OCI-LY1 (cell line): ENCODE data around the gene PRKCE.

Experiments used
- H2AFZ ChIP-seq: fragments of 200-600 bp; sonication (generic), shearing (Covaris generic); 2 replicates; pipeline ENCODE4 v1.6.0; 2014; ENCODE audit warnings: antibody characterized with exemption, mild to moderate bottlenecking, low read length
- H3F3A ChIP-seq: fragments of 200-600 bp; sonication (generic), shearing (Covaris generic); 2 replicates; pipeline ENCODE4 v1.6.0; 2014; ENCODE audit warnings: mild to moderate bottlenecking, antibody characterized with exemption, low read length, moderate library complexity; ENCODE audit not compliant: insufficient read depth
- H3K27ac ChIP-seq: fragments of 200-600 bp; sonication (generic); 2 replicates; pipeline ENCODE4 v1.5.1; 2014; ENCODE audit warnings: low read length, mixed run types, mild to moderate bottlenecking, low read depth; ENCODE audit not compliant: poor library complexity, severe bottlenecking
- H3K27me3 ChIP-seq: fragments of 200-600 bp; sonication (generic); 2 replicates; pipeline ENCODE4 v1.6.0; 2014; ENCODE audit warnings: antibody characterized with exemption, mild to moderate bottlenecking, low read length, moderate library complexity; ENCODE audit not compliant: insufficient read depth
- H3K36me3 ChIP-seq: fragments of 200-600 bp; sonication (generic); 2 replicates; pipeline ENCODE4 v1.6.1; 2014; ENCODE audit warnings: mild to moderate bottlenecking, antibody characterized with exemption, low read length, moderate library complexity, mixed read lengths; ENCODE audit not compliant: insufficient read depth
- H3K4me1 ChIP-seq: fragments of 200-600 bp; sonication (generic); 2 replicates; pipeline ENCODE4 v1.5.1; 2014; ENCODE audit warnings: mild to moderate bottlenecking, low read length, moderate library complexity; ENCODE audit not compliant: insufficient read depth, severe bottlenecking
- H3K4me2 ChIP-seq: fragments of 200-600 bp; sonication (generic), shearing (Covaris generic); 2 replicates; pipeline ENCODE4 v1.6.1; 2014; ENCODE audit warnings: low read length
- H3K4me3 ChIP-seq: fragments of 200-600 bp; sonication (generic); 2 replicates; pipeline ENCODE4 v1.5.1; 2014; ENCODE audit warnings: low read length, low read depth, mild to moderate bottlenecking, mixed read lengths; ENCODE audit not compliant: poor library complexity, severe bottlenecking
- H3K79me2 ChIP-seq: fragments of 200-600 bp; shearing (Covaris generic); 2 replicates; pipeline ENCODE4 v1.6.1; 2016; ENCODE audit warnings: mixed run types, low read length, mixed read lengths; ENCODE audit not compliant: insufficient read depth
- H3K9ac ChIP-seq: fragments of 200-600 bp; sonication (generic), shearing (Covaris generic); 2 replicates; pipeline ENCODE4 v1.6.1; 2014; ENCODE audit warnings: mild to moderate bottlenecking, low read length, mixed read lengths
- H3K9me2 ChIP-seq: fragments of 200-600 bp; sonication (generic), shearing (Covaris generic); 2 replicates; pipeline ENCODE4 v1.6.1; 2014; ENCODE audit warnings: low read depth, mild to moderate bottlenecking, low read length, mixed read lengths
- H3K9me3 ChIP-seq: fragments of 200-600 bp; shearing (Covaris generic); 2 replicates; pipeline ENCODE4 v1.6.1; 2014; ENCODE audit warnings: low read length, mixed read lengths
- H4K20me1 ChIP-seq: fragments of 200-600 bp; sonication (generic), shearing (Covaris generic); 2 replicates; pipeline ENCODE4 v1.6.0; 2016; ENCODE audit warnings: mild to moderate bottlenecking, low read length; ENCODE audit not compliant: insufficient read depth
- EZH2 ChIP-seq: fragments of 200-600 bp; sonication (generic), shearing (Covaris generic); IDR thresholded peaks from 2 replicates; pipeline ENCODE4 v1.8.0; 2017; ENCODE audit warnings: borderline replicate concordance, mixed run types, mild to moderate bottlenecking, antibody characterized with exemption, low read length, moderate library complexity, mixed read lengths
- TF ChIP-seq, protein P1 (sequence below): fragments of 200-600 bp; sonication (generic), shearing (Covaris generic); IDR thresholded peaks from 2 replicates; pipeline ENCODE4 v1.5.1; 2017; ENCODE audit warnings: mild to moderate bottlenecking, antibody characterized with exemption, low read length, moderate library complexity, mixed read lengths

Gene PRKCE

DNA sequence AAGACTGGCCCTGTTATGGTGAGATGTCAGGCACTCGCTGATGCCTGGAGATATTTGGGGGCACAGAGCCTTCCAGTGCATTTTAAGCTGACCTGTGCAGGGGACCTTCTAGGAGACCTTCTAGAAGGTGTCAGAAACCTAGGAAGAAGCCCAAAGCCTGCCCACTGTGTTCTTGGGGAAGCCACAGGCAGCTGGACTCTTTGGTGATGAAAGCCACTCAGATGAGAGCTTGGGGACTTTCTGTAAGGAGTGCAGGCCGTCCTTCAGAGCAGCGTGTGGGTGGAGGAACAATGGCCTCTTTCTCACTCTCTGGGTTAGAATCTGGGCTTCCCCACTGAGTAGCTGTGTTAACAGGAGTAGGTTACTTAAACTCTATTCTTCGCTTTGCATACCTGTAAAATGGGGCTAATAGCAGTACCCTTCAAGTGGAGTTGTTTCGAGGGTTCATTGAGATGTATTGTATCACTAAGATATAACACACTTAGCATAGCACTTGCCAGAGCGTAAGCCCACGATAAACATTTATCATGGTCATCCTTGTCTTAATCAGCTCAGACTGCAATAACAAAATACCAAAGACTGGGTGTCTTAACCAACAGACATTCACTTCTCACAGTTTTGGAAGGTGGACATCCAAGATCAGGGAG, 323.4 kb downstream of the PRKCE start:
- H3K9me2 ChIP-seq: no peaks in the 10 kb centered on the region
- no peak overlapping the region for H3K4me2 ChIP-seq
- no peak overlapping the region for H3K27ac ChIP-seq
- no peak overlapping the region for H2AFZ ChIP-seq
- H3K9me3 ChIP-seq: no peaks in the 10 kb centered on the region
- no peaks in the 10 kb centered on the region for H3K4me1 ChIP-seq
- H3K79me2 ChIP-seq: no peaks in the 10 kb centered on the region
- TF ChIP-seq EZH2: no peak
- TF ChIP-seq, protein P1, sequence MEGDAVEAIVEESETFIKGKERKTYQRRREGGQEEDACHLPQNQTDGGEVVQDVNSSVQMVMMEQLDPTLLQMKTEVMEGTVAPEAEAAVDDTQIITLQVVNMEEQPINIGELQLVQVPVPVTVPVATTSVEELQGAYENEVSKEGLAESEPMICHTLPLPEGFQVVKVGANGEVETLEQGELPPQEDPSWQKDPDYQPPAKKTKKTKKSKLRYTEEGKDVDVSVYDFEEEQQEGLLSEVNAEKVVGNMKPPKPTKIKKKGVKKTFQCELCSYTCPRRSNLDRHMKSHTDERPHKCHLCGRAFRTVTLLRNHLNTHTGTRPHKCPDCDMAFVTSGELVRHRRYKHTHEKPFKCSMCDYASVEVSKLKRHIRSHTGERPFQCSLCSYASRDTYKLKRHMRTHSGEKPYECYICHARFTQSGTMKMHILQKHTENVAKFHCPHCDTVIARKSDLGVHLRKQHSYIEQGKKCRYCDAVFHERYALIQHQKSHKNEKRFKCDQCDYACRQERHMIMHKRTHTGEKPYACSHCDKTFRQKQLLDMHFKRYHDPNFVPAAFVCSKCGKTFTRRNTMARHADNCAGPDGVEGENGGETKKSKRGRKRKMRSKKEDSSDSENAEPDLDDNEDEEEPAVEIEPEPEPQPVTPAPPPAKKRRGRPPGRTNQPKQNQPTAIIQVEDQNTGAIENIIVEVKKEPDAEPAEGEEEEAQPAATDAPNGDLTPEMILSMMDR: no peak
- H3K4me3 ChIP-seq: no peak overlapping the region
- H4K20me1 ChIP-seq: no peaks in the 10 kb centered on the region
- no peaks in the 10 kb centered on the region for H3K36me3 ChIP-seq
- no peaks in the 10 kb centered on the region for H3F3A ChIP-seq
- H3K9ac ChIP-seq: no peak overlapping the region
- no peaks in the 10 kb centered on the region for H3K27me3 ChIP-seq

- H3K27ac ChIP-seq: no peak overlapping the region
- H3K4me2 ChIP-seq: no peak overlapping the region
- H2AFZ ChIP-seq: no peak overlapping the region
- no peak overlapping the region for H3K4me3 ChIP-seq
- no peak overlapping the region for H3K9ac ChIP-seq
- TF ChIP-seq, protein P1: no peak
- TF ChIP-seq EZH2: no peak
- peaks cover 5% of the 10 kb centered on the region; the same call in 1 of the 2 replicates for H3K36me3 ChIP-seq
- no peaks in the 10 kb centered on the region for H3F3A ChIP-seq
- H4K20me1 ChIP-seq: no peaks in the 10 kb centered on the region
- H3K9me3 ChIP-seq: no peaks in the 10 kb centered on the region
- no peaks in the 10 kb centered on the region for H3K9me2 ChIP-seq
- H3K79me2 ChIP-seq: no peaks in the 10 kb centered on the region
- no peaks in the 10 kb centered on the region for H3K4me1 ChIP-seq
- H3K27me3 ChIP-seq: no peaks in the 10 kb centered on the region
These were observed 324.5 kb downstream of the PRKCE start for GRCh38 chr2:45975752-45976517.

DNA sequence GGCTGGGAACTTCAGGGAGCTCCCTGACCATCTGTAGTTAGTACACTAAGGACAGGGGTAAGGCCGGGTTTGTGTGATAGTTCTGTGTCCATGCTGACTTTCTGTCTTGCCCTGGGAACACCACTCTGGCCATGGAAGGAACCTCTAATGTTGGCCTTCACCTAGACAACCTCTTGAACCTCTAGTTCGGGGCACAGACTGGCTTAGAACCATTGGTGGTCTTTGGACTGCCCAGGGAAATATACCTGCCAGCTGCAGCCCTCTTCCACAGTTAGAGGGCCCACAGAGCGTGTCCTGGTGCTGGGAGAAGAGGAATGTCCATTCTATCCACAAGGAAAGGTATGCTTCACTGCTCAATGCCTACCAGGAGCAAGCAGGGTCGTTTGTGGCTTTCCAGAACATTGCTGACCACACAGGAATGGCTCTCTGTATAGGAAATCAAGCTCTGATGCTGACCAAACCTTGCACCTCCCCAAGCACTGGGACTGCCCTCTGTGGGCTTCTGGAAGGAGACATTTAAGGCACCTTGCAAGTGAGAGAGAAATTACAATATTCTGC, 326.9 kb downstream of the PRKCE start:
- no peaks in the 10 kb centered on the region for H3K27me3 ChIP-seq
- H3K36me3 ChIP-seq: peaks cover 9% of the 10 kb centered on the region; the same call in 1 of the 2 replicates
- no peak for TF ChIP-seq EZH2
- TF ChIP-seq, protein P1: no peak
- no peaks in the 10 kb centered on the region for H3F3A ChIP-seq
- H3K9me2 ChIP-seq: no peaks in the 10 kb centered on the region
- H2AFZ ChIP-seq: no peak overlapping the region
- no peak overlapping the region for H3K4me2 ChIP-seq
- no peak overlapping the region for H3K4me3 ChIP-seq
- H3K9me3 ChIP-seq: no peaks in the 10 kb centered on the region
- no peak overlapping the region for H3K9ac ChIP-seq
- H4K20me1 ChIP-seq: no peaks in the 10 kb centered on the region
- no peak overlapping the region for H3K27ac ChIP-seq
- no peaks in the 10 kb centered on the region for H3K4me1 ChIP-seq
- no peaks in the 10 kb centered on the region for H3K79me2 ChIP-seq
